ENCODE measurements around the gene SMARCD1. TPM values are rescaled to one million over a fixed set of nuclear protein-coding genes. Genes with fewer than 3 reads are reported as not detected.
A peak's percentile ranks its signal among the peaks of the same experiment; 100 is the strongest.

SMARCD1 gene
- total RNA-seq, 1 experiment from 2014 or later = 152 TPM

GRCh38 chr12:50047693-50048250, 37.4 kb upstream of the SMARCD1 start:
- no peak for DNase-seq (ENCODE audit: low spot score)
- H3K27ac ChIP-seq (ENCODE audit: low read depth, low read length, poor library complexity, severe bottlenecking) = no peak overlapping the region
- H3K4me1 ChIP-seq (ENCODE audit: insufficient read depth, low read length, poor library complexity, severe bottlenecking) = peaks cover 21% of the 10 kb centered on the region
- no TSS peak for BruUV-seq (replicated peaks)
- no peaks in the 10 kb centered on the region for H3K9me3 ChIP-seq (ENCODE audit: low read depth, low read length, poor library complexity, severe bottlenecking)
- POLR2A ChIA-PET (ENCODE audit: low non-redundant PET) = no interaction called here
- TF ChIP-seq EZH2 (IDR thresholded peaks at IDR 0.05; ENCODE audit: borderline replicate concordance, low read depth, low read length, poor library complexity, severe bottlenecking) = no peak
- TF ChIP-seq, protein P1, sequence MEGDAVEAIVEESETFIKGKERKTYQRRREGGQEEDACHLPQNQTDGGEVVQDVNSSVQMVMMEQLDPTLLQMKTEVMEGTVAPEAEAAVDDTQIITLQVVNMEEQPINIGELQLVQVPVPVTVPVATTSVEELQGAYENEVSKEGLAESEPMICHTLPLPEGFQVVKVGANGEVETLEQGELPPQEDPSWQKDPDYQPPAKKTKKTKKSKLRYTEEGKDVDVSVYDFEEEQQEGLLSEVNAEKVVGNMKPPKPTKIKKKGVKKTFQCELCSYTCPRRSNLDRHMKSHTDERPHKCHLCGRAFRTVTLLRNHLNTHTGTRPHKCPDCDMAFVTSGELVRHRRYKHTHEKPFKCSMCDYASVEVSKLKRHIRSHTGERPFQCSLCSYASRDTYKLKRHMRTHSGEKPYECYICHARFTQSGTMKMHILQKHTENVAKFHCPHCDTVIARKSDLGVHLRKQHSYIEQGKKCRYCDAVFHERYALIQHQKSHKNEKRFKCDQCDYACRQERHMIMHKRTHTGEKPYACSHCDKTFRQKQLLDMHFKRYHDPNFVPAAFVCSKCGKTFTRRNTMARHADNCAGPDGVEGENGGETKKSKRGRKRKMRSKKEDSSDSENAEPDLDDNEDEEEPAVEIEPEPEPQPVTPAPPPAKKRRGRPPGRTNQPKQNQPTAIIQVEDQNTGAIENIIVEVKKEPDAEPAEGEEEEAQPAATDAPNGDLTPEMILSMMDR (conservative IDR thresholded peaks at IDR 0.05; ENCODE audit: low read depth, low read length) = no peak
- CTCF ChIA-PET = no interaction called here
- H3K4me3 ChIP-seq (ENCODE audit: low read depth, low read length, poor library complexity, severe bottlenecking) = no peak overlapping the region
- H3K36me3 ChIP-seq (ENCODE audit: insufficient read depth, low read length, poor library complexity, severe bottlenecking) = no peaks in the 10 kb centered on the region
- intact Hi-C loops (cut with micrococcal nuclease; ENCODE audit: unreplicated experiment) = no loop called here
- H3K27me3 ChIP-seq (replicated peaks; ENCODE audit: insufficient read depth, low read depth, low read length, poor library complexity) = no peaks in the 10 kb centered on the region

DNA sequence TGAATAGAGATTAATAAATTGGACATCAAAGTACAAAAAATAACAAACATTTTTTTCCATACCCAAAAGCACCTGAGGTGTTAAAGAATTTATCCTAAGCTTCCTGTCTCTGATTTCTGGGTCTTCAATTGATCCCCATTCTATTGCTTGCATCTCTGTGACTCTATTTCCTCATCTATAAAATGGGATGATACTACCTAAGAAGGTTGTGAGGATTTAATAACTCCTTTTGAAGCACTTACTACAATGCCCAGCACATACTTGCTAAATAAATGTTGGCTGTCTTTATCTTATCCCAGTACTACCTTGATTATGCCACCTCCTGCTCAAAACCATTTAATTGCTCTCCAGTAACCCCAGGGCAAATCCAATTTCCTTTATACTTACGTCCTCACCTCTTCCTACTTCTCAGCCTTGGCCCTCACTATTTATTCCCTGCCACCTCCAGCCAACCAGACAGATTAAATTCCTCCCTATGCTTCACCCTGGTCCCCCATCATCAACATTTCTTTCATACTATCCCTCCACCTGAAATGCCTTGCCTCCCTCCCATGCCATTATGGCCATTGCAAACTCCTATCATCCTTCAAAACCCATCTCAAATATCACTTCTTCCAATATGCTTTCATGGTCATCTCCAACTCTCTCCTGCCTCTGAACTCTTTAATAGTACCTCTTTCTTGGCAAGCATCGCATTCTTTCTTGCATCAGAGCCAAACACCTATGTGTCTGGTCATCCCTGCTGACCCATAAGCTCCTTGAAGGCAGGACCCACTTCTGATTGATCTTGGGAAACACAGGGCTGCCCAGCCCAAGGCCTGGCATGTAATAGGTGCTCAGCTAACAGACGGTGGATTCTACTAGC, 35.7 kb upstream of the SMARCD1 start:
- TF ChIP-seq, protein P1 (conservative IDR thresholded peaks at IDR 0.05; ENCODE audit: low read depth, low read length) = no peak
- TF ChIP-seq EZH2 (IDR thresholded peaks at IDR 0.05; ENCODE audit: borderline replicate concordance, low read depth, low read length, poor library complexity, severe bottlenecking) = no peak
- Histone ChIP-seq H3K27ac (ENCODE audit: low read depth, low read length, poor library complexity, severe bottlenecking) (peak overlapping the region; percentile 60), H3K4me1 (ENCODE audit: insufficient read depth, low read length, poor library complexity, severe bottlenecking) (peaks cover 21% of the 10 kb centered on the region), H3K9me3 (ENCODE audit: low read depth, low read length, poor library complexity, severe bottlenecking) (no peaks in the 10 kb centered on the region), H3K4me3 (ENCODE audit: low read depth, low read length, poor library complexity, severe bottlenecking) (no peak overlapping the region), H3K36me3 (ENCODE audit: insufficient read depth, low read length, poor library complexity, severe bottlenecking) (no peaks in the 10 kb centered on the region), H3K27me3 (replicated peaks; ENCODE audit: insufficient read depth, low read depth, low read length, poor library complexity) (no peaks in the 10 kb centered on the region)
- intact Hi-C loops (cut with micrococcal nuclease; ENCODE audit: unreplicated experiment) = no loop called here
- CTCF ChIA-PET = interaction anchor here (0.6 to 1.9 kb wide), 3 partner anchors 10 to 21 kb away, joined by 7 to 12 read pairs (median 8); no protein-coding TSS in a partner anchor
- no peak for DNase-seq (ENCODE audit: low spot score)
- BruUV-seq (replicated peaks) = no TSS peak
- POLR2A ChIA-PET (ENCODE audit: low non-redundant PET) = interaction anchor here (0.6 kb wide), 3 partner anchors 9 to 1957 kb away, joined by 4 to 8 read pairs (median 5); partner anchors contain the start of gene CERS5

DNA sequence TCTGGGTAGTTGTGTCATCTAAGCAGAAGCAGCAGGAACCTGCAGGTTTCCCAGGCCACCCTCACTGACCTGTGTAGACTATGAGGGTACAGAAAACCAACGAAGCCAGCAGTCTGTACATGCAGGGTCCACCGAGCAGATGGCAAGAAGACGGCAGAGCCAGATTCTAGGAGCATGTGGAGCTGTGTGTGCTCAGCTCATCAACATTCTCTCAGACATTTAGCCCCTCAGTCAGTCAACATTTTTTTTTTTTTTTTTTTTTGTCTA, 35.1 kb upstream of the SMARCD1 start:
- intact Hi-C loops (cut with micrococcal nuclease; ENCODE audit: unreplicated experiment) = no loop called here
- ChIA-PET CTCF (interaction anchor here (0.6 to 1.9 kb wide), 4 partner anchors 9 to 83 kb away, joined by 7 to 12 read pairs (median 8); no protein-coding TSS in a partner anchor), POLR2A (ENCODE audit: low non-redundant PET) (interaction anchor here (0.6 to 0.7 kb wide), 4 partner anchors 10 to 1956 kb away, joined by 4 to 14 read pairs (median 6); partner anchors contain the start of gene CERS5)
- TF ChIP-seq, protein P1 (conservative IDR thresholded peaks at IDR 0.05; ENCODE audit: low read depth, low read length) = no peak
- TF ChIP-seq EZH2 (IDR thresholded peaks at IDR 0.05; ENCODE audit: borderline replicate concordance, low read depth, low read length, poor library complexity, severe bottlenecking) = no peak
- Histone ChIP-seq H3K4me3 (ENCODE audit: low read depth, low read length, poor library complexity, severe bottlenecking) (peak overlapping the region; percentile 26), H3K9me3 (ENCODE audit: low read depth, low read length, poor library complexity, severe bottlenecking) (no peaks in the 10 kb centered on the region), H3K36me3 (ENCODE audit: insufficient read depth, low read length, poor library complexity, severe bottlenecking) (no peaks in the 10 kb centered on the region), H3K27ac (ENCODE audit: low read depth, low read length, poor library complexity, severe bottlenecking) (peak overlapping the region; percentile 60), H3K4me1 (ENCODE audit: insufficient read depth, low read length, poor library complexity, severe bottlenecking) (peaks cover 21% of the 10 kb centered on the region), H3K27me3 (replicated peaks; ENCODE audit: insufficient read depth, low read depth, low read length, poor library complexity) (no peaks in the 10 kb centered on the region)
- no peak for DNase-seq (ENCODE audit: low spot score)
- BruUV-seq (replicated peaks) = no TSS peak

Measured in A673 (cell line).